ENCODE measurements around the gene SKI.

Gene SKI

GRCh38 chr1:2210786-2211185 lies 17.3 kb upstream of the SKI start:
- no peak for TF ChIP-seq CTCF (conservative IDR thresholded peaks at IDR 0.05; ENCODE audit: low read depth, low read length)
- no peak for DNase-seq (ENCODE audit: low read depth)

GRCh38 chr1:2212274-2212531 lies 15.9 kb upstream of the SKI start:
- no peak for TF ChIP-seq CTCF (conservative IDR thresholded peaks at IDR 0.05; ENCODE audit: low read depth, low read length)
- peak overlapping the region; percentile 42 for H3K4me3 ChIP-seq (ENCODE audit: low read depth, low read length)
- DNase-seq (ENCODE audit: low read depth) = no peak

More at GRCh38 chr1:2210786-2211185, 17.3 kb upstream of the SKI start:
- no peak overlapping the region for H3K4me3 ChIP-seq (ENCODE audit: low read depth, low read length)

- peak; percentile 28 for TF ChIP-seq CTCF (conservative IDR thresholded peaks at IDR 0.05; ENCODE audit: low read depth, low read length)
- DNase-seq (ENCODE audit: low read depth) = peak; percentile 98
- peak overlapping the region; percentile 46 for H3K4me3 ChIP-seq (ENCODE audit: low read depth, low read length)
Measured at GRCh38 chr1:2212532-2213491, 15.3 kb upstream of the SKI start.

- no peak overlapping the region for H3K4me3 ChIP-seq (ENCODE audit: low read depth, low read length)
- peak; percentile 86 for DNase-seq (ENCODE audit: low read depth)
- no peak for TF ChIP-seq CTCF (conservative IDR thresholded peaks at IDR 0.05; ENCODE audit: low read depth, low read length)
Measured at GRCh38 chr1:2213576-2214505, 14.3 kb upstream of the SKI start.

GRCh38 chr1:2214541-2215241 lies 13.4 kb upstream of the SKI start:
- TF ChIP-seq CTCF (conservative IDR thresholded peaks at IDR 0.05; ENCODE audit: low read depth, low read length) = no peak
- H3K4me3 ChIP-seq (ENCODE audit: low read depth, low read length) = no peak overlapping the region
- DNase-seq (ENCODE audit: low read depth) = no peak

- TF ChIP-seq CTCF (conservative IDR thresholded peaks at IDR 0.05; ENCODE audit: low read depth, low read length) = no peak
- no peak for DNase-seq (ENCODE audit: low read depth)
- H3K4me3 ChIP-seq (ENCODE audit: low read depth, low read length) = no peak overlapping the region
Measured at GRCh38 chr1:2215329-2215728, 12.8 kb upstream of the SKI start.

All from choroid plexus epithelial cell (primary cell).